ENCODE data around the gene SMIM1.

- TF ChIP-seq CTCF (conservative IDR thresholded peaks at IDR 0.05; ENCODE audit: low read length) (no peak), EZH2phosphoT487 (IDR thresholded peaks at IDR 0.05; ENCODE audit: borderline replicate concordance, low read depth, low read length) (no peak)
These were observed 39.3 kb upstream of the SMIM1 start for GRCh38 chr1:3733094-3733882.

All from OCI-LY7 (cell line).